AG04449 (cell line): ENCODE measurements around the gene TPST1.

Source experiments
- CTCF ChIA-PET: fragments of 350-600 bp; formaldehyde crosslinking; extraction: SDS; loops from one replicate; lab custom pipeline; 2021; ENCODE audit warnings: antibody characterized with exemption; lab: Yijun Ruan, JAX
- POLR2A ChIA-PET: fragments of 400-600, 350-600 bp; formaldehyde crosslinking; extraction: SDS; loops from one replicate; lab custom pipeline; 2020; ENCODE audit warnings: antibody characterized with exemption, inconsistent platforms; lab: Yijun Ruan, JAX
- DNase-seq: peaks from one replicate; pipeline ENCODE4 v3.0.0-alpha.2; 2010; ENCODE audit warnings: low read depth, low spot score
- H3K4me3 ChIP-seq: 2 replicates; pipeline ENCODE4 v1.5.1; 2011; ENCODE audit warnings: low read depth, mild to moderate bottlenecking, control low read depth, low read length
- TF ChIP-seq, protein P1 (sequence below): IDR thresholded peaks from one replicate; pipeline ENCODE4 v1.5.1; 2011; ENCODE audit warnings: mild to moderate bottlenecking, moderate library complexity, low read length, control low read depth, inconsistent platforms; ENCODE audit not compliant: insufficient read depth; ENCODE audit errors: missing control alignments

TPST1 gene

DNA sequence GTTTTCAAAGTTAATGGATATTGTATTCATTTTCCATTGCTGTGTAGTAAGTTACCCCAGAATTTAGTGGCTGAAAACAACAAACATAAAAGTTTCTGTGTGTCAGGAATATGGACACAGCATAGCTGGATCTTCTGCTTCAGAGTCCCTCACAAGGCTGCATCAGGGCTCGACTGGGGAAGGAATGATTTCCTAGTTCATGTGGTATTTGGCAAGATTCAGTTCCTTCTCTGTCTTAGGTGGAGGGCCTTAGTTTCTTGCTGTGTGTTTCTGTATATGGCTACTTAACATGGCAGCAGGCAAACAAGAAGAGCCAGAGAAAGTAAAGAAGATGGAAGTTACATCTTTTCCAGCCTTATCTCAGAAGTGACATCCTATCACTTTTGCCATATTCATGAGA, 51.1 kb downstream of the TPST1 start:
- CTCF ChIA-PET = interaction anchor here (1.1 kb wide), 1 partner anchor 77 kb away, joined by 3 read pairs; no protein-coding TSS in a partner anchor
- DNase-seq = no peak
- POLR2A ChIA-PET = no interaction called here
- no peak overlapping the region for H3K4me3 ChIP-seq
- TF ChIP-seq, protein P1, sequence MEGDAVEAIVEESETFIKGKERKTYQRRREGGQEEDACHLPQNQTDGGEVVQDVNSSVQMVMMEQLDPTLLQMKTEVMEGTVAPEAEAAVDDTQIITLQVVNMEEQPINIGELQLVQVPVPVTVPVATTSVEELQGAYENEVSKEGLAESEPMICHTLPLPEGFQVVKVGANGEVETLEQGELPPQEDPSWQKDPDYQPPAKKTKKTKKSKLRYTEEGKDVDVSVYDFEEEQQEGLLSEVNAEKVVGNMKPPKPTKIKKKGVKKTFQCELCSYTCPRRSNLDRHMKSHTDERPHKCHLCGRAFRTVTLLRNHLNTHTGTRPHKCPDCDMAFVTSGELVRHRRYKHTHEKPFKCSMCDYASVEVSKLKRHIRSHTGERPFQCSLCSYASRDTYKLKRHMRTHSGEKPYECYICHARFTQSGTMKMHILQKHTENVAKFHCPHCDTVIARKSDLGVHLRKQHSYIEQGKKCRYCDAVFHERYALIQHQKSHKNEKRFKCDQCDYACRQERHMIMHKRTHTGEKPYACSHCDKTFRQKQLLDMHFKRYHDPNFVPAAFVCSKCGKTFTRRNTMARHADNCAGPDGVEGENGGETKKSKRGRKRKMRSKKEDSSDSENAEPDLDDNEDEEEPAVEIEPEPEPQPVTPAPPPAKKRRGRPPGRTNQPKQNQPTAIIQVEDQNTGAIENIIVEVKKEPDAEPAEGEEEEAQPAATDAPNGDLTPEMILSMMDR = no peak

DNA sequence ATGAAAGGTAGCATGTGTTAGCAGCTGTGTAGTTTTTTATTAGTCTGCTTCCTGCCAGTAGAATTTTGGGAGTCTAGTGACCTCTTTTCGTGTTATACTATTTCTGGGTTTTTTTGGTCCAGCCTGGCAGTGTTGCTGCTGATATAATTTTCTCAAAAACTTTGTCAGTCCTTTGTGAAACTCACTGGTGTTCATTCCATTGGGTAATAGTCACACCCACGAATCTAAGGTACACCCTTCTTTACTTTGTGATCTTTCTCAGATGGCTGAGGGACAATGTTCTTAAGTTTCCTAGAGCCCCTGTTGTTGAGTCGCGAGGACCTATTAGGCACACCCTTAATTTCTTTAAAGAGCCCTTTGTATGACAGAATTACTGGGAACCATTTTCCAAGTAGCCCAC, 52.3 kb downstream of the TPST1 start:
- TF ChIP-seq, protein P1 = no peak
- H3K4me3 ChIP-seq = no peak overlapping the region
- ChIA-PET CTCF (no interaction called here), POLR2A (no interaction called here)
- DNase-seq = no peak

DNA sequence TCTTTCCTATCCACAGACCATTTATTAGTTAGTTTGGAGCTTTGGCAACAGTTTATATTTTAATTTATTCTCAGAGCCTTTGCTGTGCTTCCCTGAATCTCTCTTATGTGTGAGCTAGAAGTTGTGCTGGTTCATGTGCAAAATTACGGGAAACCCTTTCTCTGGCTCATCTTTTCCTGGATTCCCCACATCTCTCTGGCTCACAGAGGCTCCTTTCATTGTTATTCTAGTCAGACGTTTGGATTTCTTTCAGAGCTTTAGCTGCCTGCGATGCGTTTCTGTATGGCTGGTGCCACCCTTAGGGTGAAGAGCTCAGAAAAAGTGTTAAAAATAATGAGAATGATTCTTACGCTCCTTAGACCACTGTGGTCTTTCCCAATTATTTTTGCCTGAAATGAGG, 53.3 kb downstream of the TPST1 start:
- POLR2A ChIA-PET = no interaction called here
- no peak for DNase-seq
- TF ChIP-seq, protein P1 = no peak
- no peak overlapping the region for H3K4me3 ChIP-seq
- CTCF ChIA-PET = interaction anchor here (1.2 kb wide), 1 partner anchor 15 kb away, joined by 4 read pairs; no protein-coding TSS in a partner anchor

DNA sequence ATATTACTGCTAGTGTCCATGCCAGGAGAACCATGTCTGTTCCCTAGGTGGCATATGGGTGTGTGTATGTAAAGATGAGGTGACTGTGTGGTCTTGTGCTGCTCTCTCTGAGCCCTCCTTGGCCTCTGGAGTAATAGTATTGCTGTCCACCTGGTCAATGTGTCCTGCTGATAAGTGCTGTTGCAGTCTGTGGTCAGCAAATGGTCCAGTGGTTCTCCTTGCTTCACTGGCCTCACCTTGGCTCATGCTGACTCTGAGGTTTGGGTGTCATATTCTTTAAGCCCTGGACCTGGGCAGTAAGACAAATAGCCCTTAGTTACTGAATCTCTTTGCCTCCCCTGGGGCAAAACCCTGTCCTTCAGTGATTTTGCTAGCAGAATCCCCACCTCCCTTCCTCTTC, 56.8 kb downstream of the TPST1 start:
- ChIA-PET POLR2A (no interaction called here), CTCF (no interaction called here)
- no peak for DNase-seq
- TF ChIP-seq, protein P1 = no peak
- no peak overlapping the region for H3K4me3 ChIP-seq

DNA sequence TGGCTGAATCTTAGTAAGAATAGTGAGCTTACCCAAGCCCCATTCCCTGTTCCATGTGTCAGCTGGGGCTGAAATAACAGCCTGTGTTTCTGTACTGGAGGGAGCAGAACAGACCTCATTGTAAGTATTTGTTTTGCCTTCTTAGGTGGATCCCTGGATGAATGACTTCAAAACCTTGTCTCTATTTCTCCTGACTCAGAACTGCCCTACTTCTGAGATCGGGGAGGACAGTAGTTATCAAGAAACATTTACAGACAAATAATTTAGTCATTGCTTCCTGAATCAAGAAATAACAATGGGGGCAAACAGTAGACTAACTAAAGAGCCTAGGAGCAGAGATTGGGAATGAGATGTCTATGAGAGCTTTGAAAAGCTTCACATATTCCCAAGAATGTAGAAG, 58.8 kb downstream of the TPST1 start:
- ChIA-PET CTCF (no interaction called here), POLR2A (no interaction called here)
- DNase-seq = no peak
- H3K4me3 ChIP-seq = no peak overlapping the region
- TF ChIP-seq, protein P1 = no peak

DNA sequence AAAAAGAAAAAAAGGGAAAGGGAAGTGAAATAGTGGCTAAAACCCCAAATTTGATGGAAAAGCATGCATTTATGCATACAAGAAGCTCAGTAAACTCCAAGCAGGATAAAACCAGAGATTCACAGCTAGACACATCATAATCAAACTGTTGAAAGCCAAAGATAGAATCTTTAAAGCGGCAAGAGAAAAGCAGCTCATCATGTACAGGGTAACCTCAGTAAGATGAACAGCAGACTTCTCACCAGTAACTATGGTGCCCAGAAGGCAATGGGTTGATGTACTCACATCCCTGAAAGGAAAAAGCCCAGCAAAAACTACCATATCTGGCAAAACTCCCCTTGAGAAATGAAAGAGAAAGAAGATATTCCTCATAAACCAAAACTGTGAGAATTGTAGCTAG, 60.4 kb downstream of the TPST1 start:
- no peak overlapping the region for H3K4me3 ChIP-seq
- TF ChIP-seq, protein P1 = no peak
- POLR2A ChIA-PET = no interaction called here
- DNase-seq = no peak
- CTCF ChIA-PET = interaction anchor here (1.3 kb wide), 1 partner anchor 15 kb away, joined by 4 read pairs; no protein-coding TSS in a partner anchor
